HEK293 (cell line): Measurements from ENCODE around the gene IP6K2.

Experiments
- CTCF ChIA-PET: fragments of 350-600 bp; formaldehyde crosslinking; extraction: SDS; loops from one replicate; lab custom pipeline; 2021; ENCODE audit warnings: antibody characterized with exemption; lab: Yijun Ruan, JAX
- POLR2A ChIA-PET: fragments of 300-600 bp; formaldehyde crosslinking; extraction: SDS; loops from one replicate; lab custom pipeline; 2020; ENCODE audit warnings: antibody characterized with exemption, inconsistent platforms; lab: Yijun Ruan, JAX
- H3K27ac ChIP-seq: fragments of 200-500 bp; sonication (Bioruptor generic); 2 replicates; pipeline ENCODE4 v1.5.1; 2014; ENCODE audit warnings: low read depth, low read length, control low read depth, inconsistent platforms; ENCODE audit errors: extremely low read depth
- H3K36me3 ChIP-seq, 2 experiments: fragments of 200-500 bp in 1 of 2; sonication (Bioruptor generic) in 1 of 2; 1 replicate in 1 of 2; 2 replicates in 1 of 2; pipeline ENCODE4 v1.5.1; 2014 to 2017; ENCODE audit warnings: inconsistent platforms in 2 of 2, low read length in 2 of 2; ENCODE audit not compliant: control insufficient read depth in 2 of 2, insufficient read depth in 1 of 2
- H3K4me1 ChIP-seq: fragments of 200-500 bp; sonication (Bioruptor generic); 2 replicates; pipeline ENCODE4 v1.5.1; 2014; ENCODE audit warnings: mild to moderate bottlenecking, low read length, inconsistent platforms; ENCODE audit not compliant: control insufficient read depth, insufficient read depth
- H3K4me3 ChIP-seq: 2 replicates; pipeline ENCODE4 v1.5.1; 2011; ENCODE audit warnings: low read depth, mild to moderate bottlenecking, control low read depth, low read length, moderate library complexity
- H3K9me3 ChIP-seq: fragments of 200-500 bp; sonication (Bioruptor generic); 2 replicates; pipeline ENCODE4 v1.5.1; 2014; ENCODE audit warnings: low read depth, low read length, inconsistent platforms; ENCODE audit not compliant: control insufficient read depth, insufficient read depth
- GLIS2 ChIP-seq: fragments of 450-650 bp; formaldehyde crosslinking; IDR thresholded peaks from 2 replicates; pipeline ENCODE4 v1.5.1; 2016; ENCODE audit warnings: missing biosample characterization, missing genetic modification characterization
- KLF16 ChIP-seq: fragments of 450-650 bp; formaldehyde crosslinking; IDR thresholded peaks from 2 replicates; pipeline ENCODE4 v1.5.1; 2017; ENCODE audit warnings: missing biosample characterization, missing genetic modification characterization
- MYNN ChIP-seq: fragments of 450-650 bp; formaldehyde crosslinking; IDR thresholded peaks from 2 replicates; pipeline ENCODE4 v1.5.1; 2016; ENCODE audit warnings: missing biosample characterization, missing genetic modification characterization, borderline replicate concordance
- MZF1 ChIP-seq: fragments of 450-650 bp; formaldehyde crosslinking; IDR thresholded peaks from 2 replicates; pipeline ENCODE4 v1.5.1; 2017; ENCODE audit warnings: missing biosample characterization, missing genetic modification characterization, borderline replicate concordance
- SALL2 ChIP-seq: fragments of 450-650 bp; formaldehyde crosslinking; IDR thresholded peaks from 2 replicates; pipeline ENCODE4 v1.5.0; 2017; ENCODE audit warnings: missing biosample characterization, mild to moderate bottlenecking, missing genetic modification characterization, borderline replicate concordance
- ZNF121 ChIP-seq: fragments of 450-650 bp; formaldehyde crosslinking; IDR thresholded peaks from 2 replicates; pipeline ENCODE4 v1.5.1; 2016; ENCODE audit warnings: missing biosample characterization, missing genetic modification characterization
- ZNF157 ChIP-seq: fragments of 450-650 bp; formaldehyde crosslinking; IDR thresholded peaks from 2 replicates; pipeline ENCODE4 v1.5.1; 2016; ENCODE audit warnings: missing biosample characterization, missing genetic modification characterization
- ZNF169 ChIP-seq: fragments of 450-650 bp; formaldehyde crosslinking; IDR thresholded peaks from 2 replicates; pipeline ENCODE4 v1.5.1; 2016; ENCODE audit warnings: missing biosample characterization, missing genetic modification characterization
- ZNF223 ChIP-seq: fragments of 450-650 bp; formaldehyde crosslinking; IDR thresholded peaks from 2 replicates; pipeline ENCODE4 v1.5.1; 2016; ENCODE audit warnings: missing biosample characterization, missing genetic modification characterization
- ZNF248 ChIP-seq: fragments of 450-650 bp; formaldehyde crosslinking; IDR thresholded peaks from 2 replicates; pipeline ENCODE4 v1.5.1; 2017; ENCODE audit warnings: missing biosample characterization, missing genetic modification characterization
- ZNF311 ChIP-seq: fragments of 450-650 bp; formaldehyde crosslinking; IDR thresholded peaks from 2 replicates; pipeline ENCODE4 v1.5.1; 2017; ENCODE audit warnings: missing biosample characterization, missing genetic modification characterization, borderline replicate concordance
- ZNF518A ChIP-seq: fragments of 450-650 bp; formaldehyde crosslinking; conservative IDR thresholded peaks from 2 replicates; pipeline ENCODE4 v1.5.1; 2016; ENCODE audit warnings: low read depth, missing biosample characterization, missing genetic modification characterization
- ZNF664 ChIP-seq: fragments of 450-650 bp; formaldehyde crosslinking; IDR thresholded peaks from 2 replicates; pipeline ENCODE4 v1.5.1; 2016; ENCODE audit warnings: missing biosample characterization, missing genetic modification characterization
- ZNF704 ChIP-seq: fragments of 450-650 bp; formaldehyde crosslinking; IDR thresholded peaks from 2 replicates; pipeline ENCODE4 v1.5.1; 2016; ENCODE audit warnings: missing biosample characterization, missing genetic modification characterization
- ZNF791 ChIP-seq: fragments of 450-650 bp; formaldehyde crosslinking; IDR thresholded peaks from 2 replicates; pipeline ENCODE4 v1.5.1; 2016; ENCODE audit warnings: missing biosample characterization, missing genetic modification characterization
- ZNF792 ChIP-seq: fragments of 450-650 bp; formaldehyde crosslinking; IDR thresholded peaks from 2 replicates; pipeline ENCODE4 v1.5.1; 2016; ENCODE audit warnings: missing biosample characterization, missing genetic modification characterization
- ZXDB ChIP-seq: fragments of 450-650 bp; formaldehyde crosslinking; IDR thresholded peaks from 2 replicates; pipeline ENCODE4 v1.5.1; 2016; ENCODE audit warnings: missing biosample characterization, missing genetic modification characterization
- TF ChIP-seq, protein P1 (sequence below): fragments of 450-650 bp; formaldehyde crosslinking; IDR thresholded peaks from 2 replicates; pipeline ENCODE4 v1.5.1; 2016; ENCODE audit warnings: missing biosample characterization, missing genetic modification characterization
- TF ChIP-seq, protein P2 (sequence below): fragments of 450-650 bp; formaldehyde crosslinking; IDR thresholded peaks from 2 replicates; pipeline ENCODE4 v1.5.1; 2017; ENCODE audit warnings: missing biosample characterization, missing genetic modification characterization
- TF ChIP-seq, protein P3 (sequence below): fragments of 450-650 bp; formaldehyde crosslinking; IDR thresholded peaks from 2 replicates; pipeline ENCODE4 v1.5.1; 2016; ENCODE audit warnings: missing biosample characterization, missing genetic modification characterization

Gene IP6K2

DNA sequence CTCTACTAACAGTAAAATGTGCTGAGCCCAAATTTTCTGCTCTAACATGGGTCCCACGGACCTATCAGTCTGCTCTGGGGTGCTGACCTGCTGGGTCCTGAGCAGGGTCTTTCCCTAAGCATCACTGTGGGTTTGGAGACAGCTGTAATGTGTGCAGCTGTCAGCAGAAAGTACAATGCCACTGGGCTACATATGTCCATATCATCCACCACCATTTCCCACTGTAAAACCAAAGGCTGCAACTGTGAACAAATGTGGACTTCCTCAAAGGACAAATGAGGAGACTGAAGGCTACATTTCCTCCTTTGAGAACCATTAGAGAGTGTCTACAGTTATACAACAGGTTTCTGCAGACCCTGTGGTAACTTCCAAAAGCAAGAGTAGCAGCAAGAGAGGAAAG lies 33.8 kb upstream of the IP6K2 start (continued):
- TF ChIP-seq ZNF248 (tag by site-specific recombination) (no peak), ZNF169 (tag by site-specific recombination) (no peak), ZXDB (tag by site-specific recombination) (no peak), ZNF664 (tag by site-specific recombination) (no peak)

DNA sequence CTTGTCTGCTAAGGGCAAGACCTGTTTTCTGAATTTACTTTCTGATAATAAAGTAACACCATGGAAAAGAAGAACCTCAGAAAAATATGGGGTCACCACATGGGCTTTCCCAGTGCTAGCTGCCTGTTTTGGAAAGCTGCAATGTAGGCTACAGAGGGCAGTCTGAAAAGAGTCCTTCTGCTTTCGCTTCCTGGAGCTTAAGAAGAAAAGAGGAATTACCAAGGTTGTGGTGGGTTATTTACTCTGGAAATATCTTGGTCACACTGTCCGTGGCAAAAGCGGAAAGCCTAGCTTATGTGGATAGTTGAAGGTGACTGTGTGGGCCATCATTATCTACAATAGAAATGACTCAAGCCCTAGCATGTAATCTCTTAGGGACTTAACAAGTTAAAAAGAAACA lies 31.7 kb upstream of the IP6K2 start:
- Histone ChIP-seq H3K27ac (no peak overlapping the region), H3K4me3 (no peak overlapping the region), H3K4me1 (no peaks in the 10 kb centered on the region), H3K36me3 (peaks cover 0 to 20% of the 10 kb centered on the region in 2 experiments; a peak in 2 of 3 replicates), H3K9me3 (no peaks in the 10 kb centered on the region)
- TF ChIP-seq MZF1 (tag by site-specific recombination), result no peak
- no peak for TF ChIP-seq ZNF157 (tag by site-specific recombination)
- no peak for TF ChIP-seq ZNF223 (tag by site-specific recombination)
- TF ChIP-seq, protein P1, sequence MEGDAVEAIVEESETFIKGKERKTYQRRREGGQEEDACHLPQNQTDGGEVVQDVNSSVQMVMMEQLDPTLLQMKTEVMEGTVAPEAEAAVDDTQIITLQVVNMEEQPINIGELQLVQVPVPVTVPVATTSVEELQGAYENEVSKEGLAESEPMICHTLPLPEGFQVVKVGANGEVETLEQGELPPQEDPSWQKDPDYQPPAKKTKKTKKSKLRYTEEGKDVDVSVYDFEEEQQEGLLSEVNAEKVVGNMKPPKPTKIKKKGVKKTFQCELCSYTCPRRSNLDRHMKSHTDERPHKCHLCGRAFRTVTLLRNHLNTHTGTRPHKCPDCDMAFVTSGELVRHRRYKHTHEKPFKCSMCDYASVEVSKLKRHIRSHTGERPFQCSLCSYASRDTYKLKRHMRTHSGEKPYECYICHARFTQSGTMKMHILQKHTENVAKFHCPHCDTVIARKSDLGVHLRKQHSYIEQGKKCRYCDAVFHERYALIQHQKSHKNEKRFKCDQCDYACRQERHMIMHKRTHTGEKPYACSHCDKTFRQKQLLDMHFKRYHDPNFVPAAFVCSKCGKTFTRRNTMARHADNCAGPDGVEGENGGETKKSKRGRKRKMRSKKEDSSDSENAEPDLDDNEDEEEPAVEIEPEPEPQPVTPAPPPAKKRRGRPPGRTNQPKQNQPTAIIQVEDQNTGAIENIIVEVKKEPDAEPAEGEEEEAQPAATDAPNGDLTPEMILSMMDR (tag by site-specific recombination), result no peak
- TF ChIP-seq SALL2 (tag by site-specific recombination), result no peak
- TF ChIP-seq GLIS2 (tag by site-specific recombination), result no peak
- TF ChIP-seq, protein P2, sequence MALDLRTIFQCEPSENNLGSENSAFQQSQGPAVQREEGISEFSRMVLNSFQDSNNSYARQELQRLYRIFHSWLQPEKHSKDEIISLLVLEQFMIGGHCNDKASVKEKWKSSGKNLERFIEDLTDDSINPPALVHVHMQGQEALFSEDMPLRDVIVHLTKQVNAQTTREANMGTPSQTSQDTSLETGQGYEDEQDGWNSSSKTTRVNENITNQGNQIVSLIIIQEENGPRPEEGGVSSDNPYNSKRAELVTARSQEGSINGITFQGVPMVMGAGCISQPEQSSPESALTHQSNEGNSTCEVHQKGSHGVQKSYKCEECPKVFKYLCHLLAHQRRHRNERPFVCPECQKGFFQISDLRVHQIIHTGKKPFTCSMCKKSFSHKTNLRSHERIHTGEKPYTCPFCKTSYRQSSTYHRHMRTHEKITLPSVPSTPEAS (tag by site-specific recombination), result no peak
- no peak for TF ChIP-seq ZNF791 (tag by site-specific recombination)
- TF ChIP-seq ZNF311 (tag by site-specific recombination), result no peak
- no peak for TF ChIP-seq ZNF704 (tag by site-specific recombination)
- no peak for TF ChIP-seq KLF16
- no peak for TF ChIP-seq MYNN (tag by site-specific recombination)
- TF ChIP-seq, protein P3, sequence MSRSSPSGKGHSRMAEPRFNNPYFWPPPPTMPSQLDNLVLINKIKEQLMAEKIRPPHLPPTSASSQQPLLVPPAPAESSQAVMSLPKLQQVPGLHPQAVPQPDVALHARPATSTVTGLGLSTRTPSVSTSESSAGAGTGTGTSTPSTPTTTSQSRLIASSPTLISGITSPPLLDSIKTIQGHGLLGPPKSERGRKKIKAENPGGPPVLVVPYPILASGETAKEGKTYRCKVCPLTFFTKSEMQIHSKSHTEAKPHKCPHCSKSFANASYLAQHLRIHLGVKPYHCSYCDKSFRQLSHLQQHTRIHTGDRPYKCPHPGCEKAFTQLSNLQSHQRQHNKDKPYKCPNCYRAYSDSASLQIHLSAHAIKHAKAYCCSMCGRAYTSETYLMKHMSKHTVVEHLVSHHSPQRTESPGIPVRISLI (tag by site-specific recombination), result no peak
- no peak for TF ChIP-seq ZNF518A (tag by site-specific recombination)
- TF ChIP-seq ZNF792, result no peak
- TF ChIP-seq ZNF121 (tag by site-specific recombination), result no peak
- CTCF ChIA-PET, result no interaction called here
- POLR2A ChIA-PET, result no interaction called here
